Measurements from ENCODE around the gene LEPROT. TPM values are rescaled to one million over a fixed set of nuclear protein-coding genes. Genes with fewer than 3 reads are reported as not detected.

LEPROT gene
- total RNA-seq, 1 experiment from 2014 or later, result 25.7 TPM

DNA sequence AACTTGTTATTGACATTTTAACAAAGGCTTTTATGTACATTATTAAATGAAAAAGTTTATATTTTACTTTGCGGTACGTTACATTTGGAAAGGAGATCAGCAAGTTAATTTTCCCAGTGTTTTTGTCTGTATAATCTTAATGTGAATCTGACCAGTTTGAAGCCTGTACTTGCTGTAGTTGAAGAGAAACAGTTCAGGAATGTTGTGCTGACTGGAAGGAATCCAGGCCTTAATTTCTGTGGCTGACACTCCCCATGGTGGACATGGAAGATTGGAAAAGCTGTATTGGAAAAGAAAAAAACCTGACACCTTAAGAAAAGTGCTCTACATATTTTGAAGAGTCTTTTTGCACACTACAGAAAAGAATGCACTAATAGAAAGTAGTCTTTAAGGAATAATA lies 15.5 kb downstream of the LEPROT start:
- ATAC-seq, result no peak
- Histone ChIP-seq H3K79me2 (ENCODE audit: insufficient read depth, low read length) (no peaks in the 10 kb centered on the region), H3K9ac (ENCODE audit: low read length) (no peak overlapping the region), H3K27me3 (ENCODE audit: insufficient read depth, low read length) (no peaks in the 10 kb centered on the region), H3K27ac (ENCODE audit: low read depth, low read length) (no peak overlapping the region), H3K36me3 (ENCODE audit: control insufficient read depth in 1 of 2, insufficient read depth in 2 of 2, low read length in 2 of 2) (no peaks in the 10 kb centered on the region; a peak in 1 of 4 replicates), H3K4me1 (ENCODE audit: control insufficient read depth in 1 of 2, insufficient read depth in 2 of 2, low read length in 2 of 2) (no peaks in the 10 kb centered on the region), H3K9me2 (ENCODE audit: insufficient read depth) (no peaks in the 10 kb centered on the region), H4K20me1 (ENCODE audit: insufficient read depth) (no peaks in the 10 kb centered on the region), H2AFZ (ENCODE audit: low read depth, low read length, poor library complexity, severe bottlenecking) (no peak overlapping the region), H3K4me3 (replicated peaks in 1 of 2; ENCODE audit: low read depth in 1 of 2, low read length in 2 of 2) (no peak overlapping the region), H3K4me2 (ENCODE audit: low read length) (no peak overlapping the region), H3K9me3 (ENCODE audit: control insufficient read depth in 1 of 2, insufficient read depth in 1 of 2, low read depth in 1 of 2, low read length in 2 of 2) (no peaks in the 10 kb centered on the region)
- intact Hi-C loops (cut with micrococcal nuclease), result no loop called here
- POLR2A ChIA-PET, result no interaction called here
- no TSS peak for BruUV-seq (replicated peaks)
- CTCF ChIA-PET, result interaction anchor here (1.0 kb wide), 1 partner anchor 23 kb away, joined by 5 read pairs; no protein-coding TSS in a partner anchor
- RAD21 ChIA-PET (ENCODE audit: low non-redundant PET in 1 of 2, low total read pairs in 2 of 2, uncharacterized antibody in 2 of 2, unreplicated experiment in 2 of 2), result no interaction called here
- DNase-seq (ENCODE audit: low read depth, low spot score), result no peak
- TF ChIP-seq POLR2A (IDR thresholded peaks at IDR 0.05; ENCODE audit: borderline replicate concordance, extremely low read depth, insufficient read depth, insufficient read length) (no peak), CBX3 (IDR thresholded peaks at IDR 0.05; ENCODE audit: low read depth) (no peak), TCF7L2 (IDR thresholded peaks at IDR 0.05; ENCODE audit: borderline replicate concordance, extremely low read depth, insufficient read depth, insufficient read length) (no peak), ELF1 (IDR thresholded peaks at IDR 0.05; ENCODE audit: borderline replicate concordance, low read depth) (no peak), EZH2phosphoT487 (IDR thresholded peaks at IDR 0.05; ENCODE audit: borderline replicate concordance) (no peak), FOSL1 (IDR thresholded peaks at IDR 0.05; ENCODE audit: low read depth) (no peak), CEBPB (IDR thresholded peaks at IDR 0.05; ENCODE audit: low read depth) (no peak), ZNF274 (IDR thresholded peaks at IDR 0.05; ENCODE audit: low read depth, low read length) (no peak), JUND (IDR thresholded peaks at IDR 0.05) (no peak), SIN3A (IDR thresholded peaks at IDR 0.05; ENCODE audit: low read depth) (no peak), YY1 (IDR thresholded peaks at IDR 0.05; ENCODE audit: extremely low read depth, insufficient replicate concordance, low read depth, low read length) (no peak), ZFX (IDR thresholded peaks at IDR 0.05) (no peak), SRF (IDR thresholded peaks at IDR 0.05; ENCODE audit: low read depth) (no peak)
- TF ChIP-seq, protein P1, sequence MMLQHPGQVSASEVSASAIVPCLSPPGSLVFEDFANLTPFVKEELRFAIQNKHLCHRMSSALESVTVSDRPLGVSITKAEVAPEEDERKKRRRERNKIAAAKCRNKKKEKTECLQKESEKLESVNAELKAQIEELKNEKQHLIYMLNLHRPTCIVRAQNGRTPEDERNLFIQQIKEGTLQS (IDR thresholded peaks at IDR 0.05), result no peak
- TF ChIP-seq, protein P2, sequence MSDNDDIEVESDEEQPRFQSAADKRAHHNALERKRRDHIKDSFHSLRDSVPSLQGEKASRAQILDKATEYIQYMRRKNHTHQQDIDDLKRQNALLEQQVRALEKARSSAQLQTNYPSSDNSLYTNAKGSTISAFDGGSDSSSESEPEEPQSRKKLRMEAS (IDR thresholded peaks at IDR 0.05), result no peak
- TF ChIP-seq, protein P3, sequence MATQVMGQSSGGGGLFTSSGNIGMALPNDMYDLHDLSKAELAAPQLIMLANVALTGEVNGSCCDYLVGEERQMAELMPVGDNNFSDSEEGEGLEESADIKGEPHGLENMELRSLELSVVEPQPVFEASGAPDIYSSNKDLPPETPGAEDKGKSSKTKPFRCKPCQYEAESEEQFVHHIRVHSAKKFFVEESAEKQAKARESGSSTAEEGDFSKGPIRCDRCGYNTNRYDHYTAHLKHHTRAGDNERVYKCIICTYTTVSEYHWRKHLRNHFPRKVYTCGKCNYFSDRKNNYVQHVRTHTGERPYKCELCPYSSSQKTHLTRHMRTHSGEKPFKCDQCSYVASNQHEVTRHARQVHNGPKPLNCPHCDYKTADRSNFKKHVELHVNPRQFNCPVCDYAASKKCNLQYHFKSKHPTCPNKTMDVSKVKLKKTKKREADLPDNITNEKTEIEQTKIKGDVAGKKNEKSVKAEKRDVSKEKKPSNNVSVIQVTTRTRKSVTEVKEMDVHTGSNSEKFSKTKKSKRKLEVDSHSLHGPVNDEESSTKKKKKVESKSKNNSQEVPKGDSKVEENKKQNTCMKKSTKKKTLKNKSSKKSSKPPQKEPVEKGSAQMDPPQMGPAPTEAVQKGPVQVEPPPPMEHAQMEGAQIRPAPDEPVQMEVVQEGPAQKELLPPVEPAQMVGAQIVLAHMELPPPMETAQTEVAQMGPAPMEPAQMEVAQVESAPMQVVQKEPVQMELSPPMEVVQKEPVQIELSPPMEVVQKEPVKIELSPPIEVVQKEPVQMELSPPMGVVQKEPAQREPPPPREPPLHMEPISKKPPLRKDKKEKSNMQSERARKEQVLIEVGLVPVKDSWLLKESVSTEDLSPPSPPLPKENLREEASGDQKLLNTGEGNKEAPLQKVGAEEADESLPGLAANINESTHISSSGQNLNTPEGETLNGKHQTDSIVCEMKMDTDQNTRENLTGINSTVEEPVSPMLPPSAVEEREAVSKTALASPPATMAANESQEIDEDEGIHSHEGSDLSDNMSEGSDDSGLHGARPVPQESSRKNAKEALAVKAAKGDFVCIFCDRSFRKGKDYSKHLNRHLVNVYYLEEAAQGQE (IDR thresholded peaks at IDR 0.05; ENCODE audit: low read depth), result no peak
- TF ChIP-seq, protein P4, sequence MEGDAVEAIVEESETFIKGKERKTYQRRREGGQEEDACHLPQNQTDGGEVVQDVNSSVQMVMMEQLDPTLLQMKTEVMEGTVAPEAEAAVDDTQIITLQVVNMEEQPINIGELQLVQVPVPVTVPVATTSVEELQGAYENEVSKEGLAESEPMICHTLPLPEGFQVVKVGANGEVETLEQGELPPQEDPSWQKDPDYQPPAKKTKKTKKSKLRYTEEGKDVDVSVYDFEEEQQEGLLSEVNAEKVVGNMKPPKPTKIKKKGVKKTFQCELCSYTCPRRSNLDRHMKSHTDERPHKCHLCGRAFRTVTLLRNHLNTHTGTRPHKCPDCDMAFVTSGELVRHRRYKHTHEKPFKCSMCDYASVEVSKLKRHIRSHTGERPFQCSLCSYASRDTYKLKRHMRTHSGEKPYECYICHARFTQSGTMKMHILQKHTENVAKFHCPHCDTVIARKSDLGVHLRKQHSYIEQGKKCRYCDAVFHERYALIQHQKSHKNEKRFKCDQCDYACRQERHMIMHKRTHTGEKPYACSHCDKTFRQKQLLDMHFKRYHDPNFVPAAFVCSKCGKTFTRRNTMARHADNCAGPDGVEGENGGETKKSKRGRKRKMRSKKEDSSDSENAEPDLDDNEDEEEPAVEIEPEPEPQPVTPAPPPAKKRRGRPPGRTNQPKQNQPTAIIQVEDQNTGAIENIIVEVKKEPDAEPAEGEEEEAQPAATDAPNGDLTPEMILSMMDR (IDR thresholded peaks at IDR 0.05 in 2 of 3, conservative IDR thresholded peaks at IDR 0.05 in 1 of 3; ENCODE audit: borderline replicate concordance in 1 of 3, insufficient read depth in 1 of 3, low read depth in 2 of 3, low read length in 2 of 3), result no peak
